ENCODE measurements around the gene ENTPD8. TPM values are rescaled to one million over a fixed set of nuclear protein-coding genes. Genes with fewer than 3 reads are reported as not detected.
A peak's percentile ranks its signal among the peaks of the same experiment; 100 is the strongest.

The ENTPD8 gene
- total and polyA plus RNA-seq, 5 donors from 2014 or later: not detected

DNA sequence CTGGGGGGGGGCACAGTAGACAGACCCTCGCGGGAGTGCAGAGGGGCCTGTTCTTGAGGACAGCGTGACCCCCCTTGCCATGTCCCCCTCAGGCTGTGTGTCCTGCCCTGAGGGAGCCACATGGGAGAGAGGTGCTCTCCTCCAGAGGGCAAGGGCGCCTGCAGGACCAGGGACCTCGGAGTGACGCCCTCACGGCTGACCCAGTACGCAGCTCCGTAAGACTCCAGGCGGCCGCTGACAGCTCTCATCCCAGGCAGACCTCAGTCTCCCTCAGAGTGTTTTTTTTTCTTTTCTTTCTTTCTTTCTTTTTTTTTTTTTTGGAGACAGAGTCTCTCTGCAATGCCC is 45.5 kb downstream of the ENTPD8 start:
- H3K27ac Mint-ChIP-seq: no peak overlapping the region
- DNase-seq (no peak), ATAC-seq (ENCODE audit: low read depth in 2 of 2) (no peak)
- H3K27me3 Mint-ChIP-seq: no peaks in the 10 kb centered on the region
- H3K36me3 ChIP-seq (ENCODE audit: control insufficient read depth, insufficient read depth, low read length): no peaks in the 10 kb centered on the region
- H3K4me3 Mint-ChIP-seq: no peak overlapping the region
- peaks cover 14% of the 10 kb centered on the region for H3K36me3 Mint-ChIP-seq
- H3K27ac ChIP-seq (ENCODE audit: insufficient read depth, low read length, poor library complexity, severe bottlenecking): no peak overlapping the region
- no peaks in the 10 kb centered on the region for H3K9me3 ChIP-seq (ENCODE audit: control insufficient read depth in 2 of 2, low read length in 2 of 2)
- peaks cover 5 to 13% (median 11%) of the 10 kb centered on the region in 4 donors for H3K4me1 Mint-ChIP-seq
- H3K4me3 ChIP-seq (ENCODE audit: low read depth, low read length): no peak overlapping the region
- no peaks in the 10 kb centered on the region for H3K27me3 ChIP-seq (ENCODE audit: control insufficient read depth, insufficient read depth, low read length)
- H3K4me1 ChIP-seq (ENCODE audit: control insufficient read depth, insufficient read depth, low read length, poor library complexity, severe bottlenecking): no peaks in the 10 kb centered on the region
- H3K9me3 Mint-ChIP-seq: no peaks in the 10 kb centered on the region

DNA sequence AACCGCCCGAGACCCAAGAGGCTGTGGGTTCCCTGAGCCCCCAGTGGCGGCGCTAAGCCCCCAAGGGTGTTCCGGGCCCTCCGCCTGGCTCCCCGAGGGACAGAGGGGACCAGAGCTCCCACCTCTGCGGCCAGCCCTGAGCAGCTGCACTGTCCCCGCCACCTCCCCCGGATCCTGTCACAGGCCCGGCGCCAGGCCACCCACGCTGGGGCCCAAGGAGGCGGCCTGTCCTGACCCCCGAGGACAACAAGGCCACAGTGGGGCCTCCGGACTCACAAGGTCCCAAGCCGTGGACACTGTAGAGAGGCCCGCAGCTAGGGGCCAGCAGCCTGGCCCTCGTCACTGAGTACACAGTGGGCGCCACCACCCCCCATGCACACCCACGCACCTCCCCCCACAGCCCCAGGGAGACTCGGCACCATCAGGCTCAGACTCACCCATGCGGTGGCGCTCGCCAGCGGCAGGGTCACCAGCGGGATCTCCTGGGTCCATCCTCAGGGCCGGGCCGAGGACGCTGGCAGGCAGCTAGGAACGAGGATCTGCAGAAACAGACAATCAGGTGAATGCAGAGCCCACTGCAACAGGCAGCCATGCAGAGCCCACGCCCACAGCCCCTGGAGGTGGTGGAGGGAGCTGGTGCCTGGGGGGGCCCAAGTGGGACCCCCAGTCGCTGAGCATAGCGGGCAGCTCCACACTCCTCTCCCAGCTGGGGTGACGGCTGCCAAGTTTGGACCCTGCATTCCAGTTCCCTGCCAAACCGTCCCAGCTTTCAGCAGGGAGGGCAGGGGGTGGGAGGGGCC is 46.1 kb downstream of the ENTPD8 start:
- H3K4me1 Mint-ChIP-seq: peaks cover 5 to 14% (median 10%) of the 10 kb centered on the region in 4 donors
- no peak overlapping the region for H3K4me3 ChIP-seq (ENCODE audit: low read depth, low read length)
- ATAC-seq (ENCODE audit: low read depth in 2 of 2): no peak
- no peaks in the 10 kb centered on the region for H3K27me3 Mint-ChIP-seq
- no peak overlapping the region for H3K27ac Mint-ChIP-seq
- no peaks in the 10 kb centered on the region for H3K9me3 ChIP-seq (ENCODE audit: control insufficient read depth in 2 of 2, low read length in 2 of 2)
- DNase-seq: no peak
- H3K9me3 Mint-ChIP-seq: no peaks in the 10 kb centered on the region
- no peaks in the 10 kb centered on the region for H3K4me1 ChIP-seq (ENCODE audit: control insufficient read depth, insufficient read depth, low read length, poor library complexity, severe bottlenecking)
- no peaks in the 10 kb centered on the region for H3K36me3 ChIP-seq (ENCODE audit: control insufficient read depth, insufficient read depth, low read length)
- H3K27me3 ChIP-seq (ENCODE audit: control insufficient read depth, insufficient read depth, low read length): no peaks in the 10 kb centered on the region
- no peak overlapping the region for H3K27ac ChIP-seq (ENCODE audit: insufficient read depth, low read length, poor library complexity, severe bottlenecking)
- H3K4me3 Mint-ChIP-seq: no peak overlapping the region
- peaks cover 14% of the 10 kb centered on the region for H3K36me3 Mint-ChIP-seq

DNA sequence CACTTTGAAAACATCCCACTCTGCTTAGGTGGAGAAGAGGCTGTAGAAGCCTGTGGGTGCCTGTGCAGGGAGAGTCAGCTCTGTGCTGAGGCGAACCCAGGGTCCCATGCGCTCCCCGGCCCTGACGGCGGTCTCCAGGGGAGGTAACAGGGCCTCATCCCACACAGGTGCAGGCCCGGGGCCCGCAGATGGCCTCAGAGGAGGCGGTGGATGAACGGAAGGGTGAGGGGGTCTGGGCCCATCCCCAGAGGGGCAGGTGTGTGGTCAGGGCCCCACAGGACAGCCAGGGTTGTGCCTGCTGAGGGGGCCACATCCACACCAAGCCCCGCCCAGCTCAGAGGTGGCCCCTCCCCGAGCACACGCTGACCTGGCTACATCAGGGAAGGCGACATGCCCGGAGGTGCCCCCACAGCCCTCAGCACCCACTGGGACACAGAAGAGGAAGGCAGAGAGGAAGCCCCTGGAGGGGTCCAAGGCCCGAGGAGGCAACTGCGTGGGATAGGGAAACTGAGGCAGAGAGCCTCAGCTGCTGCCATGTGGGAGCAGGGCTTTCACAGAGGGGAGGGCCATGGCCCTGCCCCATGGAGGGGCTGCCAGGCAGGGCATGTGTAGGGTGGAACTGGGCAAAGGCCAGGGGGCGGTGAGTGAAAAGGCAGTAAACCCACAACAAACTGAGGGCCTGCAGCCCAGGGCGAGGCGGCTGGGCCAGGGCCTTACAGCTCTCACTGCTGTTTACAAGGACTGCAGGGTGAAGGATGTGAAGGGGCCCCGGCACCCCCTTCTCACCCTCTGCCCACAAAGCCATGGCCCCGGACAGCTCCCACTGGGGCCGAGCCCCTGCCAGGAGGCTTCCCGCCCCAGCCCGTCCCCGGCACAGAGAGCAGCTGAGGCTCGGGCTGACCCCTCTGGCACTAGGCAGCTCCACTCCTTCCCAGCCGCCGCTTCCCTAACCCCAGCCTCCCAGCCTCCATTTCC is 47.7 kb downstream of the ENTPD8 start:
- no peak overlapping the region for H3K27ac Mint-ChIP-seq
- DNase-seq (no peak), ATAC-seq (ENCODE audit: low read depth in 2 of 2) (no peak)
- Histone ChIP-seq H3K27ac (ENCODE audit: insufficient read depth, low read length, poor library complexity, severe bottlenecking) (no peak overlapping the region), H3K27me3 (ENCODE audit: control insufficient read depth, insufficient read depth, low read length) (no peaks in the 10 kb centered on the region), H3K9me3 (ENCODE audit: control insufficient read depth in 2 of 2, low read length in 2 of 2) (no peaks in the 10 kb centered on the region), H3K36me3 (ENCODE audit: control insufficient read depth, insufficient read depth, low read length) (no peaks in the 10 kb centered on the region), H3K4me1 (ENCODE audit: control insufficient read depth, insufficient read depth, low read length, poor library complexity, severe bottlenecking) (peaks cover 10% of the 10 kb centered on the region), H3K4me3 (ENCODE audit: low read depth, low read length) (no peak overlapping the region)
- no peak overlapping the region for H3K4me3 Mint-ChIP-seq
- peaks cover 5 to 14% (median 8%) of the 10 kb centered on the region in 4 donors for H3K4me1 Mint-ChIP-seq
- H3K36me3 Mint-ChIP-seq: peaks cover 9% of the 10 kb centered on the region
- H3K9me3 Mint-ChIP-seq: no peaks in the 10 kb centered on the region
- H3K27me3 Mint-ChIP-seq: no peaks in the 10 kb centered on the region

DNA sequence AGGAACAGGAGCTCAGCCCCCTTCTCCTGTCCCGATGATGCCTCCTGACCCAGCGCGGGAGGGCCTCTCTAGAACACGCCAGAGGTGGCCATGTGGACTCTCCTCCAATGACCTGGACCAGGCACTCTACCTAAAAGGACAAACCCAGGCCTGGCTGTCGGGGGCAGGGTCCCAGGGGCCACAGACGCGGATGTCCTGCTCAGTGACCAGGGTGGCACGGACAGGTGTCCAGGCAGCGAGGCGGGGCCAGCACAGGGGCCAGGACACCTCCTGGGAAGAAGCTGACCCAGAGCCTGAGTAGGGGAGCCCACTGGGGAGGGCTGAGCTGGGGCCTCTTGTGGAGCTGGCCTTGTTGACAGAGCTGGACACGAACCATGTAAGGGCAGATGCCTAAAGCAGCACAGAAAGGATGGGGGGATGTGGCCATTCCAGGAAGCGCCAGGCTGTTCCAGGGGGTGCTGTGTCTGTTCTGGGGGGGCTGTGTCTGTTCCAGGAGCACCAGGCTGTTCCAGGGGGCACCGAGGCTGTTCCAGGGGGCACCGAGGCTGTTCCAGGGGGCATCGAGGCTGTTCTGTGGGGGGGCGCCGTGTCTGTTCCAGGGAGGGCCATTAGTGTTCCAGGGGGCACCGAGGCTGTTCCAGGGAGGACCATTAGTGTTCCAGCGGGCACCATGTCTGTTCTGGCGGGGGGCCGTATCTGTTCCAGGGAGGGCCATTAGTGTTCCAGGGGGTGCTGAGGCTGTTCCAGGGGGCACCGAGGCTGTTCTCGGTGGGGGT is 48.7 kb downstream of the ENTPD8 start:
- no peak overlapping the region for H3K27ac ChIP-seq (ENCODE audit: insufficient read depth, low read length, poor library complexity, severe bottlenecking)
- DNase-seq (no peak), ATAC-seq (ENCODE audit: low read depth in 2 of 2) (no peak)
- no peaks in the 10 kb centered on the region for H3K27me3 ChIP-seq (ENCODE audit: control insufficient read depth, insufficient read depth, low read length)
- no peak overlapping the region for H3K4me3 ChIP-seq (ENCODE audit: low read depth, low read length)
- H3K9me3 Mint-ChIP-seq: no peaks in the 10 kb centered on the region
- no peak overlapping the region for H3K4me3 Mint-ChIP-seq
- no peaks in the 10 kb centered on the region for H3K36me3 ChIP-seq (ENCODE audit: control insufficient read depth, insufficient read depth, low read length)
- peaks cover 21% of the 10 kb centered on the region for H3K4me1 ChIP-seq (ENCODE audit: control insufficient read depth, insufficient read depth, low read length, poor library complexity, severe bottlenecking)
- no peaks in the 10 kb centered on the region for H3K9me3 ChIP-seq (ENCODE audit: control insufficient read depth in 2 of 2, low read length in 2 of 2)
- peaks cover 2 to 9% (median 4%) of the 10 kb centered on the region in 4 donors for H3K4me1 Mint-ChIP-seq
- H3K27me3 Mint-ChIP-seq: no peaks in the 10 kb centered on the region
- peaks cover 3% of the 10 kb centered on the region for H3K36me3 Mint-ChIP-seq
- no peak overlapping the region for H3K27ac Mint-ChIP-seq

GRCh38 chr9:137391411-137391754 is 49.8 kb downstream of the ENTPD8 start:
- Histone ChIP-seq H3K4me3 (ENCODE audit: low read depth, low read length) (no peak overlapping the region), H3K27me3 (ENCODE audit: control insufficient read depth, insufficient read depth, low read length) (no peaks in the 10 kb centered on the region), H3K36me3 (ENCODE audit: control insufficient read depth, insufficient read depth, low read length) (no peaks in the 10 kb centered on the region), H3K27ac (ENCODE audit: insufficient read depth, low read length, poor library complexity, severe bottlenecking) (no peak overlapping the region), H3K4me1 (ENCODE audit: control insufficient read depth, insufficient read depth, low read length, poor library complexity, severe bottlenecking) (peaks cover 31% of the 10 kb centered on the region), H3K9me3 (ENCODE audit: control insufficient read depth in 2 of 2, low read length in 2 of 2) (no peaks in the 10 kb centered on the region)
- H3K36me3 Mint-ChIP-seq: no peaks in the 10 kb centered on the region
- no peak overlapping the region for H3K4me3 Mint-ChIP-seq
- ATAC-seq (ENCODE audit: low read depth in 2 of 2) (no peak), DNase-seq (no peak)
- no peak overlapping the region for H3K27ac Mint-ChIP-seq
- peaks cover 0 to 14% (median 3%) of the 10 kb centered on the region in 4 donors for H3K4me1 Mint-ChIP-seq
- no peaks in the 10 kb centered on the region for H3K9me3 Mint-ChIP-seq
- no peaks in the 10 kb centered on the region for H3K27me3 Mint-ChIP-seq

DNA sequence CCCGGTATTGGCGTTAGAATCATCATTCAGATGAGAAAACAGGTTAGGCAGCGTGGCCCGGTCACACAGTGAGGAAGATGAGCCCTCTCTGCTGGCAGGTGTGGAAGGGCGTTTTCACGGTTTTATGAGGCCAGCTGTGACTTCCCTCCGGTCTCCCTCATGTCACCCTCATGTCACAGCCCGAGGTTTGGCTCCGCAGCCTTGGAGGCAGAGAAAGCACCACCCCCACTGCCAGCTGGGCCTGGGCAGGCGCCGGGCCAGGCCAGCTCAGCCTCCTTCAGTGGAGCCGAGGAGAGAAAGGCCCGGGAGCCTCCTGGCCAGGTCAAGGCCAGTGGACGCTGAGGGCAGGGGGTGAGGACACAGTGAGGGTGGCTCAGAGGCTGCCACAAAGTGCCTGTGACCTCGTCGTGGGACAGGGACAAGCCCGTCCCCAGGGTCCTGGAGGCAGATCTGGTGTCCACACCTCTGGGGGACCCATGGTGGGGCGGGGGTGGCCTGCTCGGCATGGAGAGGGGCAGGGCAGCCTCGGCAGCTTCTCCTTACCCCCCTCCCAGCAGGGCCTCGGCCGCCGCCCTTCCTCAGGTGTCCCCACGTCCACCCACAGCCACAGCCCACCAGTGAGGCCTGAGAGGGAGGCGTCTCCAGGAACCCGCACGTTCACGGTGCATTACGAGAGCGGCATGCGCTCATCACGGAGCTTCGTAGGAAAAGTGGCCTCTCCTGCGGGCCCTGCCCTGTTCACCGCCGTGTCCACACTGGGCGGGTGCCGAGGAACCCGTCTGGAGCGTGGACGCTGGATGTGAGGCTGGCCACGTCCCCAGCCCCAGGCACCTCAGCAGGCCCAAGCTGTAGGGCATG is 50.4 kb downstream of the ENTPD8 start:
- no peaks in the 10 kb centered on the region for H3K9me3 ChIP-seq (ENCODE audit: control insufficient read depth in 2 of 2, low read length in 2 of 2)
- ATAC-seq (ENCODE audit: low read depth in 2 of 2) (no peak), DNase-seq (no peak)
- Mint-ChIP-seq H3K4me3 (peak overlapping the region in 1 of 4 donors; percentile 16), H3K36me3 (no peaks in the 10 kb centered on the region), H3K9me3 (no peaks in the 10 kb centered on the region), H3K4me1 (peaks cover 0 to 19% (median 3%) of the 10 kb centered on the region in 4 donors), H3K27ac (peak overlapping the region in 1 of 3 donors; percentile 95), H3K27me3 (no peaks in the 10 kb centered on the region)
- H3K4me1 ChIP-seq (ENCODE audit: control insufficient read depth, insufficient read depth, low read length, poor library complexity, severe bottlenecking): peaks cover 35% of the 10 kb centered on the region
- no peak overlapping the region for H3K4me3 ChIP-seq (ENCODE audit: low read depth, low read length)
- H3K36me3 ChIP-seq (ENCODE audit: control insufficient read depth, insufficient read depth, low read length): no peaks in the 10 kb centered on the region
- H3K27me3 ChIP-seq (ENCODE audit: control insufficient read depth, insufficient read depth, low read length): no peaks in the 10 kb centered on the region
- H3K27ac ChIP-seq (ENCODE audit: insufficient read depth, low read length, poor library complexity, severe bottlenecking): peak overlapping the region; percentile 14

GRCh38 chr9:137389428-137389746 is 51.8 kb downstream of the ENTPD8 start:
- peak overlapping the region in 1 of 3 donors; percentile 99 for H3K27ac Mint-ChIP-seq
- H3K4me3 ChIP-seq (ENCODE audit: low read depth, low read length): no peak overlapping the region
- no peaks in the 10 kb centered on the region for H3K27me3 ChIP-seq (ENCODE audit: control insufficient read depth, insufficient read depth, low read length)
- ATAC-seq (ENCODE audit: low read depth in 2 of 2) (no peak), DNase-seq (no peak)
- H3K27me3 Mint-ChIP-seq: no peaks in the 10 kb centered on the region
- H3K36me3 Mint-ChIP-seq: no peaks in the 10 kb centered on the region
- no peaks in the 10 kb centered on the region for H3K9me3 ChIP-seq (ENCODE audit: control insufficient read depth in 2 of 2, low read length in 2 of 2)
- H3K4me1 Mint-ChIP-seq: peaks cover 0 to 21% (median 3%) of the 10 kb centered on the region in 4 donors
- peak overlapping the region; percentile 19 for H3K27ac ChIP-seq (ENCODE audit: insufficient read depth, low read length, poor library complexity, severe bottlenecking)
- no peaks in the 10 kb centered on the region for H3K9me3 Mint-ChIP-seq
- H3K4me1 ChIP-seq (ENCODE audit: control insufficient read depth, insufficient read depth, low read length, poor library complexity, severe bottlenecking): peaks cover 35% of the 10 kb centered on the region
- no peak overlapping the region for H3K4me3 Mint-ChIP-seq
- H3K36me3 ChIP-seq (ENCODE audit: control insufficient read depth, insufficient read depth, low read length): no peaks in the 10 kb centered on the region
